Mesenchymal stem cell (in vitro differentiated cells and primary cell): Measurements from ENCODE around the gene PTPRN2.
"Not testable (repeated sequence)": the region's sequence is repeated elsewhere in the genome, so short reads cannot be mapped to it uniquely, and the experiment has no call there.

Source experiments
- DNase-seq: peaks from one replicate; pipeline ENCODE4 v3.0.0-alpha.2; 2013
- H2AFZ ChIP-seq: one replicate; pipeline ENCODE4 v1.6.1; 2013; ENCODE audit warnings: low read depth, mild to moderate bottlenecking, control low read depth, inconsistent platforms, low read length, moderate library complexity
- H2AK5ac ChIP-seq: 2 replicates; pipeline ENCODE4 v1.6.1; 2013; ENCODE audit warnings: low read length, moderate library complexity, mild to moderate bottlenecking, inconsistent platforms; ENCODE audit not compliant: severe bottlenecking
- H2BK120ac ChIP-seq: one replicate; pipeline ENCODE4 v1.6.1; 2013; ENCODE audit warnings: low read depth, mild to moderate bottlenecking, inconsistent platforms, low read length, moderate library complexity
- H2BK12ac ChIP-seq, 2 experiments: one replicate each; pipeline ENCODE4 v1.6.1; 2013; ENCODE audit warnings: inconsistent platforms in 2 of 2, low read length in 2 of 2, mild to moderate bottlenecking in 2 of 2, moderate library complexity in 2 of 2, control low read depth in 1 of 2
- H2BK15ac ChIP-seq: one replicate; pipeline ENCODE4 v1.6.1; 2013; ENCODE audit warnings: mild to moderate bottlenecking, low read depth, inconsistent platforms; ENCODE audit not compliant: poor library complexity, severe bottlenecking
- H2BK5ac ChIP-seq: 2 replicates; pipeline ENCODE4 v1.6.1; 2013; ENCODE audit warnings: low read depth, mild to moderate bottlenecking, low read length, control low read depth, inconsistent platforms; ENCODE audit not compliant: poor library complexity, severe bottlenecking
- H3K14ac ChIP-seq, 2 experiments: one replicate each; pipeline ENCODE4 v1.6.1; 2013; ENCODE audit warnings: inconsistent platforms in 2 of 2, low read length in 2 of 2, control low read depth in 1 of 2, mild to moderate bottlenecking in 1 of 2, moderate library complexity in 1 of 2
- H3K18ac ChIP-seq, 2 experiments: one replicate each; pipeline ENCODE4 v1.6.1; 2013; ENCODE audit warnings: inconsistent platforms in 2 of 2, low read length in 2 of 2, control low read depth in 1 of 2, low read depth in 1 of 2, mild to moderate bottlenecking in 1 of 2
- H3K23ac ChIP-seq, 2 experiments: one replicate each; pipeline ENCODE4 v1.6.1; 2013; ENCODE audit warnings: inconsistent platforms in 2 of 2, low read length in 2 of 2, mild to moderate bottlenecking in 2 of 2, moderate library complexity in 2 of 2, control low read depth in 1 of 2
- H3K27ac ChIP-seq: 2 replicates; pipeline ENCODE4 v1.5.1; 2013; ENCODE audit warnings: mild to moderate bottlenecking, moderate library complexity, low read length, control low read depth, inconsistent platforms; ENCODE audit not compliant: poor library complexity, severe bottlenecking
- H3K27me3 ChIP-seq, 2 experiments: 2 replicates each; pipeline versions ENCODE4 v1.6.1 to v1.7.0; 2013; ENCODE audit warnings: low read length in 2 of 2, mild to moderate bottlenecking in 2 of 2, moderate library complexity in 2 of 2, control low read depth in 1 of 2, inconsistent platforms in 1 of 2; ENCODE audit not compliant: control insufficient read depth in 1 of 2, insufficient read depth in 1 of 2
- H3K36me3 ChIP-seq, 2 experiments: 2 replicates each; pipeline versions ENCODE4 v1.6.1 to v1.7.0; 2013; ENCODE audit warnings: low read length in 2 of 2, control low read depth in 1 of 2, inconsistent platforms in 1 of 2, low read depth in 1 of 2, mild to moderate bottlenecking in 1 of 2; ENCODE audit not compliant: insufficient read depth in 2 of 2, control insufficient read depth in 1 of 2
- H3K4ac ChIP-seq, 2 experiments: one replicate each; pipeline ENCODE4 v1.6.1; 2013; ENCODE audit warnings: inconsistent platforms in 2 of 2, low read length in 2 of 2, mild to moderate bottlenecking in 2 of 2, moderate library complexity in 2 of 2, control low read depth in 1 of 2, low read depth in 1 of 2
- H3K4me1 ChIP-seq: 2 replicates; pipeline ENCODE4 v1.6.1; 2013; ENCODE audit warnings: low read depth, low read length, control low read depth; ENCODE audit not compliant: control insufficient read depth, insufficient read depth
- H3K4me2 ChIP-seq: 2 replicates; pipeline ENCODE4 v1.6.1; 2013; ENCODE audit warnings: low read length, mild to moderate bottlenecking, inconsistent platforms; ENCODE audit not compliant: poor library complexity, severe bottlenecking
- H3K4me3 ChIP-seq, 2 experiments: 2 replicates each; pipeline versions ENCODE4 v1.5.1 to v1.7.0; 2013; ENCODE audit warnings: low read length in 2 of 2, mild to moderate bottlenecking in 2 of 2, control low read depth in 1 of 2, low read depth in 1 of 2; ENCODE audit not compliant: insufficient read depth in 1 of 2
- H3K79me1 ChIP-seq: replicated peaks from 2 replicates; pipeline ENCODE4 v1.6.1; 2013; ENCODE audit warnings: mild to moderate bottlenecking, control low read depth, low read length, inconsistent platforms; ENCODE audit not compliant: poor library complexity, severe bottlenecking
- H3K9ac ChIP-seq: 2 replicates; pipeline ENCODE4 v1.7.0; 2013; ENCODE audit warnings: mild to moderate bottlenecking, low read length, moderate library complexity
- H3K9me3 ChIP-seq: 2 replicates; pipeline ENCODE4 v1.7.0; 2013; ENCODE audit warnings: mild to moderate bottlenecking, low read length; ENCODE audit not compliant: control insufficient read depth
- H4K8ac ChIP-seq: one replicate; pipeline ENCODE4 v1.6.1; 2013; ENCODE audit warnings: inconsistent platforms, mild to moderate bottlenecking, low read length, moderate library complexity
- H4K91ac ChIP-seq: one replicate; pipeline ENCODE4 v1.6.1; 2013; ENCODE audit warnings: mild to moderate bottlenecking, low read length, inconsistent platforms
- WGBS: methylation state at CpG from one replicate; pipeline ENCODE4 v1.1.7; 2013; ENCODE audit warnings: mixed read lengths; 5-methylcytosine and 5-hydroxymethylcytosine counted together

Gene PTPRN2

GRCh38 chr7:158430308-158431034 is 157.2 kb downstream of the PTPRN2 start:
- Histone ChIP-seq H3K27ac (no peak overlapping the region), H3K79me1 (no peaks in the 10 kb centered on the region), H3K36me3 (no peaks in the 10 kb centered on the region), H4K91ac (no peak overlapping the region), H2AFZ (no peak overlapping the region), H3K9me3 (no peaks in the 10 kb centered on the region), H2BK12ac (no peak overlapping the region), H2BK5ac (no peak overlapping the region), H3K23ac (no peak overlapping the region), H4K8ac (no peak overlapping the region), H3K4me3 (no peak overlapping the region), H2AK5ac (no peak overlapping the region), H3K4me1 (no peaks in the 10 kb centered on the region), H3K4ac (no peak overlapping the region), H3K14ac (no peak overlapping the region), H3K9ac (no peak overlapping the region), H3K4me2 (no peak overlapping the region), H3K18ac (no peak overlapping the region), H2BK120ac (no peak overlapping the region), H3K27me3 (no peaks in the 10 kb centered on the region), H2BK15ac (no peak overlapping the region)
- 87% methylated on average over 22 of the region's 22 CpGs for WGBS
- DNase-seq: no peak

- Histone ChIP-seq H3K9me3 (no peaks in the 10 kb centered on the region), H3K36me3 (no peaks in the 10 kb centered on the region), H2BK15ac (no peak overlapping the region), H3K4me1 (no peaks in the 10 kb centered on the region), H4K91ac (no peak overlapping the region), H2BK120ac (no peak overlapping the region), H3K79me1 (no peaks in the 10 kb centered on the region), H3K27me3 (no peaks in the 10 kb centered on the region), H3K4ac (no peak overlapping the region), H2BK5ac (no peak overlapping the region), H4K8ac (no peak overlapping the region), H3K4me2 (no peak overlapping the region), H3K9ac (no peak overlapping the region), H3K18ac (no peak overlapping the region), H2BK12ac (no peak overlapping the region), H3K27ac (no peak overlapping the region), H3K14ac (no peak overlapping the region), H2AFZ (no peak overlapping the region), H3K23ac (no peak overlapping the region), H2AK5ac (no peak overlapping the region), H3K4me3 (no peak overlapping the region)
- WGBS: 74% methylated on average over 23 of the region's 24 CpGs
- DNase-seq: no peak
Observed at GRCh38 chr7:158428837-158429753, 158.5 kb downstream of the PTPRN2 start.

GRCh38 chr7:158428131-158428836 is 159.3 kb downstream of the PTPRN2 start:
- no peaks in the 10 kb centered on the region for H3K36me3 ChIP-seq
- 85% methylated on average over 26 of the region's 26 CpGs for WGBS
- H3K4me2 ChIP-seq: no peak overlapping the region
- no peak overlapping the region for H2BK15ac ChIP-seq
- no peaks in the 10 kb centered on the region for H3K79me1 ChIP-seq
- no peak overlapping the region for H2AK5ac ChIP-seq
- H3K9me3 ChIP-seq: no peaks in the 10 kb centered on the region
- no peak overlapping the region for H3K18ac ChIP-seq
- H3K9ac ChIP-seq: no peak overlapping the region
- H3K27ac ChIP-seq: no peak overlapping the region
- no peaks in the 10 kb centered on the region for H3K27me3 ChIP-seq
- no peak overlapping the region for H2BK120ac ChIP-seq
- H3K14ac ChIP-seq: no peak overlapping the region
- H3K4me3 ChIP-seq: no peak overlapping the region
- H3K23ac ChIP-seq: no peak overlapping the region
- H3K4me1 ChIP-seq: no peaks in the 10 kb centered on the region
- no peak for DNase-seq
- H4K91ac ChIP-seq: no peak overlapping the region
- H2AFZ ChIP-seq: no peak overlapping the region
- no peak overlapping the region for H2BK12ac ChIP-seq
- H4K8ac ChIP-seq: no peak overlapping the region
- H3K4ac ChIP-seq: no peak overlapping the region
- no peak overlapping the region for H2BK5ac ChIP-seq

GRCh38 chr7:158425676-158426075 is 161.9 kb downstream of the PTPRN2 start:
- not testable (repeated sequence) for H2BK15ac ChIP-seq, H2AK5ac ChIP-seq, H3K36me3 ChIP-seq, DNase-seq, H3K23ac ChIP-seq, H2BK5ac ChIP-seq, H3K4me1 ChIP-seq, H3K9ac ChIP-seq, H3K9me3 ChIP-seq, H3K14ac ChIP-seq, H3K18ac ChIP-seq, H2AFZ ChIP-seq, H3K4ac ChIP-seq, H3K4me3 ChIP-seq, H4K8ac ChIP-seq, H3K4me2 ChIP-seq, H4K91ac ChIP-seq, H3K27me3 ChIP-seq, H3K79me1 ChIP-seq, H2BK12ac ChIP-seq, H2BK120ac ChIP-seq, H3K27ac ChIP-seq
- WGBS: 96% methylated on average over 33 of the region's 42 CpGs
